MM.1S (cell line): ENCODE measurements around the gene UNKL.

Experiments used
- EZH2 ChIP-seq: fragments of 300-600 bp; sonication (generic); optimal IDR thresholded peaks from 2 replicates; pipeline ENCODE3; 2017; ENCODE audit warnings: low read depth, mild to moderate bottlenecking, antibody characterized with exemption, low read length, mixed read lengths
- EZH2phosphoT487 ChIP-seq: fragments of 300-600 bp; sonication (generic); IDR thresholded peaks from 2 replicates; pipeline ENCODE4 v1.6.1; 2018; ENCODE audit warnings: antibody characterized with exemption, low read length
- TF ChIP-seq, protein P1 (sequence below): fragments of 300-600 bp; sonication (generic); IDR thresholded peaks from 2 replicates; pipeline ENCODE4 v1.5.1; 2016; ENCODE audit warnings: antibody characterized with exemption, low read length, mixed read lengths

- TF ChIP-seq, protein P1, sequence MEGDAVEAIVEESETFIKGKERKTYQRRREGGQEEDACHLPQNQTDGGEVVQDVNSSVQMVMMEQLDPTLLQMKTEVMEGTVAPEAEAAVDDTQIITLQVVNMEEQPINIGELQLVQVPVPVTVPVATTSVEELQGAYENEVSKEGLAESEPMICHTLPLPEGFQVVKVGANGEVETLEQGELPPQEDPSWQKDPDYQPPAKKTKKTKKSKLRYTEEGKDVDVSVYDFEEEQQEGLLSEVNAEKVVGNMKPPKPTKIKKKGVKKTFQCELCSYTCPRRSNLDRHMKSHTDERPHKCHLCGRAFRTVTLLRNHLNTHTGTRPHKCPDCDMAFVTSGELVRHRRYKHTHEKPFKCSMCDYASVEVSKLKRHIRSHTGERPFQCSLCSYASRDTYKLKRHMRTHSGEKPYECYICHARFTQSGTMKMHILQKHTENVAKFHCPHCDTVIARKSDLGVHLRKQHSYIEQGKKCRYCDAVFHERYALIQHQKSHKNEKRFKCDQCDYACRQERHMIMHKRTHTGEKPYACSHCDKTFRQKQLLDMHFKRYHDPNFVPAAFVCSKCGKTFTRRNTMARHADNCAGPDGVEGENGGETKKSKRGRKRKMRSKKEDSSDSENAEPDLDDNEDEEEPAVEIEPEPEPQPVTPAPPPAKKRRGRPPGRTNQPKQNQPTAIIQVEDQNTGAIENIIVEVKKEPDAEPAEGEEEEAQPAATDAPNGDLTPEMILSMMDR: no peak
- TF ChIP-seq EZH2 (no peak), EZH2phosphoT487 (no peak)
Observed at GRCh38 chr16:1366060-1366711, 48.3 kb downstream of the UNKL start.
